HG02642 (cell line): Measurements from ENCODE around the gene TMEM238.

Experiments
- ATAC-seq: cut with Tn5 transposase; IDR thresholded peaks from one replicate; pipeline ENCODE4 v1.9.1; 2021; ENCODE audit warnings: mild to moderate bottlenecking; ENCODE audit not compliant: unreplicated experiment, poor library complexity

The TMEM238 gene

GRCh38 chr19:55382013-55382412 is 2.1 kb downstream of the TMEM238 start:
- no peak for ATAC-seq

DNA sequence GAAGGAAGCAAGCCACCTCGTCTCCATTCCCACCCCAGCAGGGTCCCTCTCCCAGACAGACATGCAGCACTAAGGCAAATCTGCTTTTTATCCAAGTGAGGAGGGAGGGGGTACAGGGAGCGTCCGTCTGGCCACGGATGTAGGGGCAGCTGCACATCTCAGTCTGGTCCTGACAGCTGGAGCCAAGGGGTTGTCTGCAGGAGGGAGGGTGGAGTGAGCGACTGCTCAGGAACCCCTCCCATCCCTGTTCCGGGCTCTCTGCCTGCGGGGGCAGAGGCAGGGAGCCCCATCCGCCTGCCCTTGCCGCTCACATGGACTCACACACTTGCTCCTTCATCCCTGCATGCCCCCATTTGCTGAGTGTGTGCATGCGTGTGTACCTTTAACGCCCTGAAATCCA is 4.9 kb downstream of the TMEM238 start:
- no peak for ATAC-seq

DNA sequence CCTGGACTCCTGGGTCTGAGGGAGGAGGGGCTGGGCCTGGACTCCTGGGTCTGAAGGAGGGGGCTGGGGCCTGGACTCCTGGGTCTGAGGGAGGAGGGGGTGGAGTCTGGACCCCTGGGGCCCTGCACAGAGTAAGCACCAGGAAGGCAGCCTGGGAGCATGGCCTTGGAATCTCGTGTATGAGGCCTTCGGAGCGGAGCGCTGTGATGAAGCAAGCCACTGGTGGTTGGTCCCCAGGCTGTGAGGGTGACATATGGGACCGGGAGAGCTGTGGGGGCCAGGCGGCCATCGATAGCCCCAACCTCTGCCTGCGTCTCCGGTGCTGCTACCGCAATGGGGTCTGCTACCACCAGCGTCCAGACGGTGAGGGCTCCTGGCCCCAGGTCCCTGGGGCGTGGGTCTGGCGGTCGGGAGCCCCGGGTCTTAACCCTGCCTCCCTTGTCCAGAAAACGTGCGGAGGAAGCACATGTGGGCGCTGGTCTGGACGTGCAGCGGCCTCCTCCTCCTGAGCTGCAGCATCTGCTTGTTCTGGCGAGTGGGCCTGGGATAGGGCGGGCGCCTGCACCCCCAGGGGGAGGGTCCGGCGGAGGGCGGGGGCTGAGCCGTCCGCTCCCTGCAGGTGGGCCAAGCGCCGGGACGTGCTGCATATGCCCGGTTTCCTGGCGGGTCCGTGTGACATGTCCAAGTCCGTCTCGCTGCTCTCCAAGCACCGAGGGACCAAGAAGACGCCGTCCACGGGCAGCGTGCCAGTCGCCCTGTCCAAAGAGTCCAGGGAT is 6.5 kb downstream of the TMEM238 start:
- no peak for ATAC-seq

- no peak for ATAC-seq
Measured at GRCh38 chr19:55376241-55376933, 7.7 kb downstream of the TMEM238 start, which contains the start of gene TMEM190. Gene TMEM190 (plus strand): TSS chr19:55376826. CDS start chr19:55376854, 28 bp downstream.

- ATAC-seq: no peak
Measured at GRCh38 chr19:55373993-55374757, 9.9 kb downstream of the TMEM238 start.

DNA sequence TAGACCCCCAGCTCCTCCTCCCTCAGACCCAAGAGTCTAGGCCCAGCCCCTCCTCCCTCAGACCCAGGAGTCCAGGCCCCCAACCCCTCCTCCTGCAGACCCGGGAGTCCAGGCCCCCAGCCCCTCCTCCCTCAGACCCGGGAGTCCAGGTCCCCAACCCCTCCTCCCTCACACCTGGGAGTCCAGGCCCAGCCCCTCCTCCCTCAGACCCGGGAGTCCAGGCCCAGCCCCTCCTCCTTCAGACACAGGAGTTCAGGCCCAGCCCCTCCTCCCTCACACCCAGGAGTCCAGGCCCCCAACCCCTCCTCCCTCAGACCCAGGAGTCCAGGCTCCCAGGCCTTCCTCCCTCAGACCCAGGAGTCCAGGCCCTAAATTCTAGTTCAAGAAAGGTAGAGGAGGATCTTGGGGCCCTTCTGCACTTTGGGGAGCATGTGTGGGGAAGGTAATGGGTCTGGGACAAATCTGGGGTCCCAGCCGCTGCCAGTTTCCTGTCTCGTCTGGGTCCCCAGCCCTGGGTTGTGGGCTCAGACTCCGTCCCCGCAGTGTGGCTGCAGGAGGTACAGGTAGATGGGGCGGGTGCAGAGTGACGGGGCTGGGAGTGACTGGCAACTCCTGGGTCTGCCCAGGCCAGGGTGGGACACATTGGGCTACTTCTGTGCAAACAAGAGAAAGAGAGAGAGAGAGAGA is 10.6 kb downstream of the TMEM238 start:
- ATAC-seq: no peak

DNA sequence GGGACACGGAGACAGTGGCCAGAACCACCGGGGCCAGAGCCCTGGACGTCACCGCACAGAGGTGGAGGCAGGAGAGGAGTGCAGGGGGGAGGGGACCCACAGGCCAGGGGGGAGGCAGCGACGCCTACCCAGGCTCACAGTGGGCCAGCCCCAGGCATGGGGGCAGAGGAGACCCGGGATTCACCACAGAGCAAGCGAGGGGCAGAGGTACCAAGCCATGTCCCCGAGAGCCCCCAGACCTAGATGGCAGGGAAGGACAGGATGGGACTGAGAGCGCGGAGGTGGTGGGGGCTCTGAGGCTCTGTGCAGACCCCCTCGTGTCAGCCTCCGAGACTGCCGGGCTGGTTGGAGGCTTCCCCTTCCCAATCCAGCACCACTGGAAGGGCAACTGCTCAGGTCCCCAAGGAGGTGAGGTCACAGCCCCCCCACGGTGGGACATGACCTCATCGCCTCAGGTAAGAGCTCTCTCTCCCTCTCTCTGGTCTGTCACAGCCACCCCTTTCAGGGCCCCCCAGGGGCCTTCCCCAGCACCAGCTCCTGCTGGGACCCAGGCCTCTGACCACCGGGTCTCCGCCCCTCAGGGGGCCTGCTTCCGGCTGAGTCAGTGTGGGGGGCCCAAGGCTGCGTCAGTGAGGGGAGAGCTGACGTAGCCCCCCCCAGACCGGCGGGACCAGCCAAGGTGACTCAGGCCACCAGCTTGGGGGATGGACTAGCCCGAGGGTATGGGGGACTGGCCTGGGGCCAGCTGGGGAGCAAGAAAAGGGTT is 11.6 kb downstream of the TMEM238 start:
- no peak for ATAC-seq

DNA sequence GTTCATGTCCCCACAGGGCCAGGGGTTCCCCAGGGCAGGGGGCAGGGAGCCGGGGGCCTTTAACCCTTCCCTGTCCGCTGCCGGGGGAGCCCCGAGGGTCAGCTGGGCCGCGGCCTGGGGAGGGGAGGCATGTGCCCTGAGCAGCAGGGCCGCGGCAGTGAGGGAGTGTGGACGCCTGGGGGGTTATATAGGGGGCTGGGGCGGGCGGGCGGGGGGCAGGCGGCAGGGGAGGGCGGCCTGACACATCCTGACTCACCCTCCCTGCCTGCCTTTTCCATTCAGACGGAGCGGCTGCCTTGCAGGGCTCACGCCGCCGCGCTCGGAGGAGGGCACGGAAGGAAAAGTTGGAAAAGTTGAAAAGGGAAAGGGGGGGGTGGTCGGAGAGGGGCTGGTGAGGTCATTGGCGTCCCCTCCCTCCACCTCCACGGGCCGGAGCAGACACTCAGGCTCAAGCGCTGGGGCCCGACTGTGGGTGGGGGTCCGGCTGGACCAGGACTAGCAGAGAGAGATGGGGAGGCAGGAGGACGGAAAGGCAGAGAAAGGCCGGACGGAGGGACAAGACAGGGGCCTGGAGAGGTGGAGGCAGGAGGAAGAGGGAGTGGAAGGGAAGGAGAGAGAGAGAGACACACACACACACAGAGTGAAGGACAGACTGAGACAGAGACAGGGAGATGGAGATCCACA is 13.6 kb downstream of the TMEM238 start, which contains the start of gene IL11:
Gene IL11 (minus strand): TSS at position 159 of the 684 bp plus-strand sequence. CDS start 153 bp downstream, at position 6.
- ATAC-seq: no peak

DNA sequence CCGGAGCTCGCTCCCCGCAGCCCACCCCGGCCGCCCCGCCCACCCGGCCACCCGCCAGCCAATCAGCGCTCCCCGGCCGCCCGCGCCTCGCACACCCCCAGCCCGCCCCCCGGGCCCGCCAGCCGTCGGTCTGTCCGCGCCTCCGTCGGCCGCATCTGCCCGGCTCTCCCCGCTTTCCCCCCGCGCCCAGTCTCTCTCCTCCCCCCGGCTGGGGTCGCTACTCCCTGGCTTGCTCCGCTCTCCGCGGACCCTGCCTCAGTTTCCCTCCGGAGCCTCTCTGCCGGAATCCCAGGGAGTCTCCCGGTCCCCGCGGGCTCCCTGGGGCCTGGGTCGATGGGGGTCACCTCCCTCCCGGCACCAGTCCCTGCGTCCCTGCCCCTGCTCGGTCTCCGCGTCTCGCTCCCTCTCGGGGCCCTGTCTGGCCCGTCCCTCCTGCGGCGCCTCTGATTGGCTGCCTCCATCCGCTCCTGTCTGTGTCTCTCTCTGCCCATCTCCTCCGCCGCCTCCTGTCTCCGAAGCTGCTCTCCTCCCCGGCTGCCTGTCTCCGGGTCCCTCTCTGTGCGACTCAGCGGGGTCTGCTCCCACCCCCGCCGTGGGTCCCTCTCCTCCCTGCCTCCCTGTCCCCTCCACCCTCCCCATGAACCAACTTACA is 14.3 kb downstream of the TMEM238 start:
- no peak for ATAC-seq

DNA sequence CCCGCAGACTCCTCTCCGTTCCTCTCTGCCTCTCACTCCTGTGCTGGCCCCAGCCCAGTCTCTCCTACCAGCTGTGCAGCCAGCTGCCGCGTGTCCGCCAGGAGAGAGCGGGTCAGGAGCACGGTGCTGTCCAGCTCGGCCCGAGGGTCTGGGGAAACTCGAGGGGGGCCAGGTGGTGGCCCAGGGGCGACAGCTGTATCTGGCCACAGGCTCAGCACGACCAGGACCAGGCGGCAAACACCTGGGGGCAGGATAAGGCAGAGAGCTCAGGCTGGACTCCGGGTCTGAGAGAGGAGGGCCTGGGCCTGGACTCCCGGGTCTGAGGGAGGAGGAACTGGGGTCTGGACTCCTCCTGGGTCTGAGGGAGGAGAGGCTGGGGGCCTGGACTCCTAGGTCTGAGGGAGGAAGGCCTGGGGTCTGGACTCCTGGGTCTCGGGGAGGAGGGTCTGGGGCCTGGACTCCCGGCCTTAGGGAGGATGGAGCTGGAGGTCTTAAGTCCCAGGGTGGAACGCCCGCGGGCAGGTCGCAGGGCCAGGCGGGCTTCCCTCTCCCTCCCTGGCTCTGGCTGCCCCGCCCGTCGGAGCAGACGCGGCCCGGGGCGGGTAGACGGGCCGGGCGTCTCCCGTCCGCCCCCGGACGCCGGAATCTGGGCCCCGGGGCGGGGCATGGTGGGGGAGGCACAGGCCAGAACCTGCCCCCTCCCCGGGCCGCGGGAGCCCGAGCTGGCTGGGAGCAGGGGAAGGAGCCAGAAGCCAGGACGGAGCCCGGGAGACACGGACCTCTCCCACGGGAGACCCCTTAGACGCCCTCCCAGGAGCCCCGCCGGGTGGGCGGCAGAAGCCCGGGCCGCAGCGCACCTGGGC is 15.2 kb downstream of the TMEM238 start:
- ATAC-seq: no peak

- ATAC-seq: no peak
Measured at GRCh38 chr19:55368106-55368505, 16.0 kb downstream of the TMEM238 start.

GRCh38 chr19:55366790-55367189 is 17.3 kb downstream of the TMEM238 start:
- ATAC-seq: no peak

- ATAC-seq: no peak
Measured at GRCh38 chr19:55365964-55366363, 18.1 kb downstream of the TMEM238 start.

- no peak for ATAC-seq
Measured at GRCh38 chr19:55365245-55365644, 18.8 kb downstream of the TMEM238 start.

- ATAC-seq: no peak
Measured at GRCh38 chr19:55362990-55363716, 20.9 kb downstream of the TMEM238 start, which contains the start of gene GARIN5B. Gene GARIN5B (minus strand): TSS chr19:55363260. CDS start chr19:55363066, 194 bp downstream.

- ATAC-seq: no peak
Measured at GRCh38 chr19:55362174-55362989, 21.7 kb downstream of the TMEM238 start.
